ENCODE data around the gene FBN2. TPM values are rescaled to one million over a fixed set of nuclear protein-coding genes. Genes with fewer than 3 reads are reported as not detected.

Gene FBN2
- total and polyA plus RNA-seq, 2 donors = 0.62 to 138 TPM

DNA sequence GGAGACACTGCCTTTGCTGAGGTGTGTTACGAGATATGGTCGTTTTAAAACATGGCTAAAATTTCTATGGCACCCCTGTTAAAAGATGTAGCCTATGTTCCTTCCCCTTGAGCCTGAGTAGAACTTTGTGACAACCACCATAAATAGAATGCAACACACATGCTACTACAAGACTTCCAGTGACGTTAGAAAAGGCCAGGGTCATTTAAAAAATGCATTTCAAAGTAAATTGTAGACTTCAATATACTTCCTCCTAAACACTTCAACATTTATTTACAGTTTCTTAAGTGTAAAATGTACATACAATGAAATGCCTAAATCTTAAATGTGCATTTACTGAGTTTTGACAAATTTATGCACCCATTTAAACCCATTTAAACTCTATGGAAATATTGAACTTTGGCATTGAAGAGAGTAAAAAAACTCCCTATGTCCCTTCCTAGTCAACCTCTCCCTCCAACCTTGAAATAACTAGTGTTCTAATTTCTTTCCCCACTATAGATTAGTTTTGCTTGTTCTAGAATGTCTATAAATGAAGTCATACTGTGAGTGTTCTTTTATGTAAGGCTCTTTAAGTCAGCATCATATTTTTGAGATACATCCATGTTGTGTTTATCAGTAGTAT, 294.0 kb downstream of the FBN2 start:
- H3K36me3 ChIP-seq (ENCODE audit: insufficient read depth) = no peaks in the 10 kb centered on the region
- no peak overlapping the region for H3K4me3 ChIP-seq (ENCODE audit: low read depth, low read length)
- no peak overlapping the region for H3K27ac ChIP-seq (ENCODE audit: low read depth)
- no peaks in the 10 kb centered on the region for H3K4me1 ChIP-seq (ENCODE audit: insufficient read depth)
- 88% methylated on average over 3 of the region's 3 CpGs for WGBS
- DNase-seq (ENCODE audit: extremely low spot score) = no peak

DNA sequence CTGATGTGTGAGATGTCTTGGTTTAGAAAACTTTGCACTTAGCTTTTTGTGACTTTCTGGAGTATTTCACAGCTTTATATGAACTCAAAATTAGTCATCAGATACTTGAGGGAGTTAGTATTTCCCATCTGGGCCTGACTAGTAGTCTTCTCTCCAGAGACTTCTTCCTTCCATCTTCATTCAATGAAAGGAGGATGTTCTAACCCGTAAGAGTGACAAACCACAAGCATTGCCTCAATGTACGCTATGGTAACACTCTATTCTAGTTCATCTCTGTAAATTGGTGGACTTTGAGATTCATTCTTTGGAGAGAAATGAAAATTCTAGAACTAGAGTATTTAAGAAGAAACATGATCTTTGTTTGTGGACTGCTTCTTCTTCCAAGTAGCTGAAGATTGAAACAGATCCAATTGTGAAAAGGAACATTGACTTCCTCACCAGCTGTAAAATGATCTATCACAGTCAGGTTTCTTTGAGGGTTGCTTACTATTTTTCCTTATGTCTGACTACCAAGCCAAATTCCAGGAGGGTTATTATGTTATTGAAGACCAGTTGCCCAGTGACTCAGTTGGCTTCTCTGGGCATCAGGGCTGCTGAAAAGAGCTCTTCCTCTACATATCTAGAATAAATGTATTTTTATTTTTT, 296.9 kb downstream of the FBN2 start:
- WGBS = 90% methylated on average over 2 of the region's 2 CpGs
- no peak overlapping the region for H3K27ac ChIP-seq (ENCODE audit: low read depth)
- no peaks in the 10 kb centered on the region for H3K36me3 ChIP-seq (ENCODE audit: insufficient read depth)
- H3K4me1 ChIP-seq (ENCODE audit: insufficient read depth) = no peaks in the 10 kb centered on the region
- H3K4me3 ChIP-seq (ENCODE audit: low read depth, low read length) = no peak overlapping the region
- DNase-seq (ENCODE audit: extremely low spot score) = no peak

DNA sequence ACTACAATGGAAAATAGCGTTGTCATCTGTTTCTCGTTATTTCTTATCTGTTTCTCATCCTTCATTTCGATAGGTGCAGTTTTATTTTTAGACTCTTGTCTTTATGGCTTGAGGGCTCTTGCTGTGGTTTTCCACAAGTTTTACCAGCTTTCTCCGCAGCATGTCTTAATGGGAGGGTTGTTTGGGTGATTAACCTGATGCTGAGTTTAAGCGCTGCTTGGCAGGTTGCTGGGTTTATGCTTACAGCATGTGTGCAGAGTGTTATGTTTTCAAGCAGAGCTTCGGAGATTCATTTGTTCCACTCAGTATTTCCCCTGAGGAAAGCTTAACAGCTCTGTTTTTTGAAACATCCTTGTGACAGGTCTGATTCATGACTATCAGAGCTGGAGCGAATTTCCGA, 300.5 kb downstream of the FBN2 start:
- H3K36me3 ChIP-seq (ENCODE audit: insufficient read depth) = no peaks in the 10 kb centered on the region
- no peaks in the 10 kb centered on the region for H3K4me1 ChIP-seq (ENCODE audit: insufficient read depth)
- no peak overlapping the region for H3K4me3 ChIP-seq (ENCODE audit: low read depth, low read length)
- 22% methylated on average over 8 of the region's 8 CpGs for WGBS
- no peak overlapping the region for H3K27ac ChIP-seq (ENCODE audit: low read depth)
- DNase-seq (ENCODE audit: extremely low spot score) = no peak

GRCh38 chr5:128237000-128237399, 301.0 kb downstream of the FBN2 start:
- WGBS = 70% methylated on average over 2 of the region's 2 CpGs
- H3K36me3 ChIP-seq (ENCODE audit: insufficient read depth) = no peaks in the 10 kb centered on the region
- no peak overlapping the region for H3K27ac ChIP-seq (ENCODE audit: low read depth)
- no peak for DNase-seq (ENCODE audit: extremely low spot score)
- no peaks in the 10 kb centered on the region for H3K4me1 ChIP-seq (ENCODE audit: insufficient read depth)
- H3K4me3 ChIP-seq (ENCODE audit: low read depth, low read length) = no peak overlapping the region

DNA sequence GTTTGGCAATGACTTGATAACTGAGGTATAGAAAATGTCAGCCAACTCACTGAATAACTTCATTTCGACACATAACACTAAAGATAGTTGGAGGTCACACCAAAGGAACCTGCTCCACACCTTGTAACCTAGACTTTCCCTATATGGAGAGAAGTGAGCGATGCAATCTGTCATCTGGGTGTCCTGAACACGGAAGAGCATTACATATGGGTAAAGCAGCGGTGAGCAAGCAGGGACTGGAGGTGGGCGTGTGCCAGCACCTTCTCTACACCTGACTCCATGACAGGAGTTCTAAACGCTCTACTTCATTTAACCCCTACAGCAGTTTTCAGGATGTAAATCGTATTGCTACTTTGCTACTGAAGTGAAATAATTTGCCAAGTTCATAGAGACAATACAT, 301.7 kb downstream of the FBN2 start:
- no peak for DNase-seq (ENCODE audit: extremely low spot score)
- no peak overlapping the region for H3K27ac ChIP-seq (ENCODE audit: low read depth)
- H3K4me1 ChIP-seq (ENCODE audit: insufficient read depth) = no peaks in the 10 kb centered on the region
- H3K36me3 ChIP-seq (ENCODE audit: insufficient read depth) = no peaks in the 10 kb centered on the region
- WGBS = 93% methylated on average over 7 of the region's 7 CpGs
- no peak overlapping the region for H3K4me3 ChIP-seq (ENCODE audit: low read depth, low read length)

GRCh38 chr5:128234928-128235641, 303.0 kb downstream of the FBN2 start:
- H3K4me1 ChIP-seq (ENCODE audit: insufficient read depth) = no peaks in the 10 kb centered on the region
- WGBS = 92% methylated on average over 7 of the region's 7 CpGs
- DNase-seq (ENCODE audit: extremely low spot score) = no peak
- no peak overlapping the region for H3K27ac ChIP-seq (ENCODE audit: low read depth)
- H3K36me3 ChIP-seq (ENCODE audit: insufficient read depth) = no peaks in the 10 kb centered on the region
- no peak overlapping the region for H3K4me3 ChIP-seq (ENCODE audit: low read depth, low read length)

DNA sequence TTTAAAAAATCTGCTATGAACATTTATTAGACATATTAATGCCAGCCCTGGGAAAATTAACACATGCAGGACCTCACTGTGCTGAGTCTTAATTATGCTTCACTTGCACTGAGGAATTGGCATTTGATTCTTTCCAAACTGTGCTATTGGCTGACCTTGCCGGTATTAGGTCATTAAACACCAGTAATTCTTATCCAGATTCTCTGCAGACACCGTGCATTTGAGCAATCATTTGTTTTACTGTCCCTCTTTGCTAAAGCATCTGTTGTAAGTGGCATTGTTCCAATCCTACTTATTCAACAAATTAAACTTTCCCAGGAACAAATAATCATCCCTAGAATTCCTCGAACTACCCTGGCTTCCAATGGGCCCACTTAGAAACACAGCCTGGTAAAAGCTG, 309.5 kb downstream of the FBN2 start:
- Histone ChIP-seq H3K4me1 (ENCODE audit: insufficient read depth) (no peaks in the 10 kb centered on the region), H3K27ac (ENCODE audit: low read depth) (no peak overlapping the region), H3K4me3 (ENCODE audit: low read depth, low read length) (no peak overlapping the region), H3K36me3 (ENCODE audit: insufficient read depth) (no peaks in the 10 kb centered on the region)
- peak; percentile 42 for DNase-seq (ENCODE audit: extremely low spot score)
- 23% methylated on average over 3 of the region's 3 CpGs for WGBS

GRCh38 chr5:128228008-128228407, 310.0 kb downstream of the FBN2 start:
- Histone ChIP-seq H3K4me1 (ENCODE audit: insufficient read depth) (no peaks in the 10 kb centered on the region), H3K36me3 (ENCODE audit: insufficient read depth) (no peaks in the 10 kb centered on the region), H3K4me3 (ENCODE audit: low read depth, low read length) (no peak overlapping the region), H3K27ac (ENCODE audit: low read depth) (no peak overlapping the region)
- DNase-seq (ENCODE audit: extremely low spot score) = no peak
- 49% methylated on average over 3 of the region's 3 CpGs for WGBS

GRCh38 chr5:128225245-128226030, 312.6 kb downstream of the FBN2 start:
- Histone ChIP-seq H3K36me3 (ENCODE audit: insufficient read depth) (no peaks in the 10 kb centered on the region), H3K27ac (ENCODE audit: low read depth) (no peak overlapping the region), H3K4me1 (ENCODE audit: insufficient read depth) (no peaks in the 10 kb centered on the region), H3K4me3 (ENCODE audit: low read depth, low read length) (no peak overlapping the region)
- DNase-seq (ENCODE audit: extremely low spot score) = no peak
- 98% methylated on average over 2 of the region's 2 CpGs for WGBS

DNA sequence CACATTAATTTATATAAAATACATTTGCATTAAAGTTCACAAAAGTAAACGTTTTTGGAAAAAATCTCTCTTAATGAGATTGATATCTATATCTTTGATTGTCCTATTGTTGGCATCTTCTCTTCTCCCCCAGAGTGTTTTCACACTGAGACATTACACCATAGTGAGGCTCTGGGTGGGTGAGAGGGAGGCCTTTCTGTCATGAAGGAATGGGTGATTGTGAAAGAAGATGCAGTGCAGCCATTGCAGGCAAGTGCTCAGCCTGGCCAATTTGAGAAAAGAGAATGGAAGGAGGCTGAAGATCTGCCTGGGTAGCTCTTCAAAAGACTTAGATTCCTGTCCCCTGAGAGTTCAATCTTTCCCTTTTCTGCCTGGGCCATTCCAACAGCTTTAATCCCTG, 313.7 kb downstream of the FBN2 start:
- WGBS = 85% methylated on average over 1 of the region's 1 CpG
- no peak for DNase-seq (ENCODE audit: extremely low spot score)
- Histone ChIP-seq H3K4me1 (ENCODE audit: insufficient read depth) (no peaks in the 10 kb centered on the region), H3K36me3 (ENCODE audit: insufficient read depth) (no peaks in the 10 kb centered on the region), H3K4me3 (ENCODE audit: low read depth, low read length) (no peak overlapping the region), H3K27ac (ENCODE audit: low read depth) (no peak overlapping the region)

- 97% methylated on average over 2 of the region's 2 CpGs for WGBS
- no peaks in the 10 kb centered on the region for H3K36me3 ChIP-seq (ENCODE audit: insufficient read depth)
- no peaks in the 10 kb centered on the region for H3K4me1 ChIP-seq (ENCODE audit: insufficient read depth)
- no peak overlapping the region for H3K27ac ChIP-seq (ENCODE audit: low read depth)
- H3K4me3 ChIP-seq (ENCODE audit: low read depth, low read length) = no peak overlapping the region
- DNase-seq (ENCODE audit: extremely low spot score) = no peak
Observed at GRCh38 chr5:128220841-128221240, 317.2 kb downstream of the FBN2 start.

DNA sequence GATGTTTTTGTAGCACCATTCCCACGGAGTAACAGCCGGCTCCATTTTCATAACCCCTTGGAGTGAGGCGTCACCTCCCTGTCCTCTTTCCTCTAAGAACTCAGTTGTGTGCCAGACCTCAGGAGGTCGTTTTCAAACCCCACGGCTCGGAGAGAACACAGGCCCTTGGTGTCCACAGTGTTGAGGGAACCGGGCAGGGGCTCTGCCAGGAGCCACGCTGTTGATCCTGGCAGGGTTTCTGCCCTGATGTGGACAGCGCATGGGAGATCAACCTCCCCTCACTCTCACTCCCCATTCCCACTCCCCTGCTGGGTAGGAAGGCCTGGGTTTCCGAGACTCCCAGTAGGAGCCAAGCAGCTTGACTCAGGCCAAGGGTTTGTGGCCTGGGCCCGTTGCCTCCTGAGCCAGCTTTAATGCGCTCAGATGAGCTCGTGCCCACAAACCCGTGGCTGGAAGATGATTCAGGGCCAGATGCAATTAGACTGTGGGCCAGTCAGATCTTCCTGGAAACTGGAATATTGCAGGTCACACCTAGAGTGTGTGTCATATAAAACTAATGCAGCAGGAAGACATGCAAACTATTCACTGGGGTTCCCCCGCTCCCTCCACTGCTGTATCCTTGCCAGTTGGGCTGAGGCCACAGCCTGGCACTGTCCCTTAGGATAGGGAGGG, 321.0 kb downstream of the FBN2 start:
- no peak for DNase-seq (ENCODE audit: extremely low spot score)
- Histone ChIP-seq H3K27ac (ENCODE audit: low read depth) (no peak overlapping the region), H3K4me3 (ENCODE audit: low read depth, low read length) (no peak overlapping the region), H3K36me3 (ENCODE audit: insufficient read depth) (no peaks in the 10 kb centered on the region), H3K4me1 (ENCODE audit: insufficient read depth) (no peaks in the 10 kb centered on the region)
- WGBS = 63% methylated on average over 15 of the region's 15 CpGs

GRCh38 chr5:128216285-128216684, 321.8 kb downstream of the FBN2 start:
- no peak overlapping the region for H3K4me3 ChIP-seq (ENCODE audit: low read depth, low read length)
- WGBS = 96% methylated on average over 7 of the region's 7 CpGs
- no peak for DNase-seq (ENCODE audit: extremely low spot score)
- no peaks in the 10 kb centered on the region for H3K4me1 ChIP-seq (ENCODE audit: insufficient read depth)
- H3K36me3 ChIP-seq (ENCODE audit: insufficient read depth) = no peaks in the 10 kb centered on the region
- no peak overlapping the region for H3K27ac ChIP-seq (ENCODE audit: low read depth)
